Hypothalamus (tissue), 51 donors: ENCODE data around the gene ATN1.
A peak's percentile ranks its signal among the peaks of the same experiment; 100 is the strongest.

Experiments used
- DNase-seq, 51 donors: peaks; one replicate each; lab custom pipeline; 2025; lab: John Stamatoyannopoulos, UW

ATN1 gene

GRCh38 chr12:6923003-6923732 is 4.6 kb upstream of the ATN1 start:
- DNase-seq = no peak

DNA sequence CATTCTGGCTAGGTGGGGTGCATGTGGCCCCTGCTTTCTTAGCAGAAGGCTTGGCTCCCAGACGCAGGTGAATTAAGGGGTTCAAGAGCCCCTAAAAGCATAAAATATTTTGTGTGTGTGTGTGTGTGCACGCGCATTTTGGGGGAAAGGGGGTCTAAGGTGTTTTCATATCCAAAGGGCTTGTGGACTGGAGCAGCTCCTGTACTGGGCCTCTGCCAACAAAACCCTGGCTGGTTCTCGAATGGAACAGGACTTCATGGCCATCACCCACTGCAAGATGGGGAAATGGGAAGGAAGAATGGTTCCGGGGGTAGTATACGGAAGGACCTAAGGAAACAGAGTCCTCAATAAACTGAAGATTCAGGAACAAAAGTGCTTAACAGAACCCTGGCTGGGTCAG is 3.9 kb upstream of the ATN1 start:
- peak in 1 of 51 donors; percentile 46 for DNase-seq

- DNase-seq = peak in 1 of 51 donors; percentile 62
These were observed 2.6 kb upstream of the ATN1 start for GRCh38 chr12:6925239-6925539.

DNA sequence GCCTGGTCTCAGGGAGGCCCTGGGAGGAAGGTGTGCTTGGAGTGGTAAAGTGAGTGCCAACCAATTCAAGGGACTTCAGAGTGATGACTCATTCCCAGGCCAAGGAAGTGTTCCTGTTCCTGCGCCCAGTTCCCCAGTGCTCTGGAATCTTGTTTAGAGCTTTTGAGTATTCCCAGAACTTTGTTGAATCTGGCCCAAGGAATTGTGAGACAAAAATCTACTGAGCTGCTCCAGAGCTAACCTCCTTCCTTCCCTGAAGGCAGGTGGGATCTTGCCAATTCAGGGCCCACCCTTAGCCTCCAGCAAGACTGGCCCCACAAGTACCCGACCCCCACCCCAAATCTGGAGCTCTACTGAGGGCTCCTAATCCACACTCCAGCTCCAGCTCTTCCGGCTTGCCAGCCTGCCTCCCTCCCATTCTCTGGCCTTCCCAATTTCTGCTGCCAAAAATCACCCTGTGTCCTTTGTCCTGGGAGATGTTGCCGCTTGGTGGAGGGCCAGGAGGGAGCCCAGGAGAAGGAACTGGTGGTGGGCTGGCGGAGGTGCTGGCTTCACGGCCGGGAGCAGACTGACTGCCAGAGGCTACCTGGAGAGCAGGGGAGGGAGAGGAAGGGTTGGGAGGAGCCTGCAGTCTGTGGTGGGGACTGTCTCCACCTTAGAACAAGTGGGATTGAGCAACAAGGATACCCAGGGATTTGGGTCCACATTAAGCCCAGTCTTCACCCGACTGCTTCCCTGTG is 2.0 kb upstream of the ATN1 start:
- peak in 42 of 51 donors; percentile 26 to 84 (median 62) for DNase-seq

DNA sequence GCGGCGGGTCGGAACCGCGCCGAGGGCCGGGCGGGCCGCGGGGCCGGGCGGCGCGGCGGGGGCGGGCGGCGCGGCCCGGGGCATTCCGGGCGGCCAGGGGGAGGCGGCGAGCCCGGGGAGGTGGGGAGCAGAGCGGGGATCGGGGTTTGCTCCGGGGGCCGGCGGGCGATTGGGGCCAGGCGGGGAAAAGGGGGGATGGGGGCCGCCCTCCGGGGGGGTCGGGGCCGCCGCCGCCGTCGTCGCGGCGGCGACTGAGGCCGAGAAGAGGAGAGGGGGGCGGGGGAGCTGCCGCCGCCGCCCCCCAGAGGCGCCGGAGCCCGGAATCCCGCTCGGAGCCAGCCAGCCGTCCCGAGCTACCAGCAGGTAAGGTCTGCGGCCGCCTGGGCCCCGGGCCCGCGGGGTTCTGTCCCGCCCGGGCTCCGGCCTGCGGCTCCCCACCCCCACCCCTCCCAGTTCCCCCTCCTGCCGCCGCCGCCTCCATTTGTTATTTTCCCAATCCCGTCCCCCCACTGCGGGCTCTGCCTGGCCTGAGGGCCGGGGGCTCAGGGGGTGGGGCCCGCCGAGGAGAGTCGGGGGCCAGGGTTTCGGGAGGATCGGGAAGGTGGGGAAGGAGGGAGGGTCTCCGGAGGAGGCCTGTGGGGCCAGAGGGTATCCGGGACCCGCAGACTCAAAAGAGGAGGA is 403 bp downstream of the ATN1 start:
- peak in 15 of 51 donors; percentile 24 to 78 (median 41) for DNase-seq

GRCh38 chr12:6928703-6929407 is 1.1 kb downstream of the ATN1 start:
- peak in 3 of 51 donors; percentile 37 to 59 (median 41) for DNase-seq

GRCh38 chr12:6929466-6930452 is 2.0 kb downstream of the ATN1 start:
- no peak for DNase-seq

GRCh38 chr12:6932766-6933165 is 5.0 kb downstream of the ATN1 start:
- DNase-seq = no peak

DNA sequence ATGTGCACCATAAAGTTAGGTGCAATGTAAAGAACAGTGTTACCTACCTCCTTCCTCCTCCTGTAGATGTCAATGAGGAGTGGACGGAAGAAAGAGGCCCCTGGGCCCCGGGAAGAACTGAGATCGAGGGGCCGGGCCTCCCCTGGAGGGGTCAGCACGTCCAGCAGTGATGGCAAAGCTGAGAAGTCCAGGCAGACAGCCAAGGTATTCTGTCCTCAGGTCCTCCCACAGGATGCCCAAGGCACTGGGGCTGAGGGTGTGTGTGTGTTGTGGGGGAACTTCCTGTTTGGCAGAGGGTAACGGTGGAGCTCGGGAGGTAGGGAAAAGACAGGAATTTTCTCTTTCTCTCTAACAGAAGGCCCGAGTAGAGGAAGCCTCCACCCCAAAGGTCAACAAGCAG is 6.4 kb downstream of the ATN1 start:
- peak in 1 of 51 donors; percentile 16 for DNase-seq

GRCh38 chr12:6935371-6936193 is 7.8 kb downstream of the ATN1 start:
- no peak for DNase-seq

DNA sequence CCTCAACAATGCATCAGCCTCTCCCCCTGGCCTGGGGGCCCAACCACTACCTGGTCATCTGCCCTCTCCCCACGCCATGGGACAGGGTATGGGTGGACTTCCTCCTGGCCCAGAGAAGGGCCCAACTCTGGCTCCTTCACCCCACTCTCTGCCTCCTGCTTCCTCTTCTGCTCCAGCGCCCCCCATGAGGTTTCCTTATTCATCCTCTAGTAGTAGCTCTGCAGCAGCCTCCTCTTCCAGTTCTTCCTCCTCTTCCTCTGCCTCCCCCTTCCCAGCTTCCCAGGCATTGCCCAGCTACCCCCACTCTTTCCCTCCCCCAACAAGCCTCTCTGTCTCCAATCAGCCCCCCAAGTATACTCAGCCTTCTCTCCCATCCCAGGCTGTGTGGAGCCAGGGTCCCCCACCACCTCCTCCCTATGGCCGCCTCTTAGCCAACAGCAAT is 8.5 kb downstream of the ATN1 start:
- no peak for DNase-seq

- DNase-seq = peak in 5 of 51 donors; percentile 16 to 70 (median 30)
These were observed 9.1 kb downstream of the ATN1 start for GRCh38 chr12:6936636-6937480.

DNA sequence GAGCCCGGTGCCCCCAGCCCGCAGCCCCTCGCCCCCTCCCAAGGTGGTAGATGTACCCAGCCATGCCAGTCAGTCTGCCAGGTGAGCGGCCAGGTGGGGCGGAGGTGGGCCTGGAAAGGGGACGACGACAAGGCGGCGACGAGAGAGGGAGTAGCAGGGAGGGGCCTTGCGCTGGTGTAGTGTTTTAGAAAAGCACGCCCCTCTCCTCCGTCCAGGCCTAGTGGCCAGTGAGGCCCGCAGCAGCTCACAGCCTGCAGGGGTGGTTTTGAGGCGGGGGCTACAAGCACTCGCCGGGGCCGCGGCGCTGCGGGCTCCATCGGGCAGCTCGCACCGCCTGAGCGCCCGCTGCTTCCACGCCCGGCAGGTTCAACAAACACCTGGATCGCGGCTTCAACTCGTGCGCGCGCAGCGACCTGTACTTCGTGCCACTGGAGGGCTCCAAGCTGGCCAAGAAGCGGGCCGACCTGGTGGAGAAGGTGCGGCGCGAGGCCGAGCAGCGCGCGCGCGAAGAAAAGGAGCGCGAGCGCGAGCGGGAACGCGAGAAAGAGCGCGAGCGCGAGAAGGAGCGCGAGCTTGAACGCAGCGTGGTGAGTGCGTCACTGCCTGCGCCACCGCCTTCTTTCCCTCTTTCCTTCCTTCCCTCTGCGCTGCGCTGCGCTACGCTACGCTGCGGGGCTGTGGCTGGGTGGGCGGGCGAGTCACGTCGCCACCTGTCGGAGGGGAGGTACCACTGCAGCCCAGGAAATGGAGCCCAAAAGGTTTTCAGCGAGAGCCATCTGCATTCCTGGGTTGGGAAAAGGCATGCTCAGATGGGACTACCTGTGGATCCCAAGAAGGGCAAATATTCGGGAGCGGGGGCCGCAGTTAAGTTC is 10.0 kb downstream of the ATN1 start:
- DNase-seq = peak in 50 of 51 donors; percentile 35 to 93 (median 86)

DNA sequence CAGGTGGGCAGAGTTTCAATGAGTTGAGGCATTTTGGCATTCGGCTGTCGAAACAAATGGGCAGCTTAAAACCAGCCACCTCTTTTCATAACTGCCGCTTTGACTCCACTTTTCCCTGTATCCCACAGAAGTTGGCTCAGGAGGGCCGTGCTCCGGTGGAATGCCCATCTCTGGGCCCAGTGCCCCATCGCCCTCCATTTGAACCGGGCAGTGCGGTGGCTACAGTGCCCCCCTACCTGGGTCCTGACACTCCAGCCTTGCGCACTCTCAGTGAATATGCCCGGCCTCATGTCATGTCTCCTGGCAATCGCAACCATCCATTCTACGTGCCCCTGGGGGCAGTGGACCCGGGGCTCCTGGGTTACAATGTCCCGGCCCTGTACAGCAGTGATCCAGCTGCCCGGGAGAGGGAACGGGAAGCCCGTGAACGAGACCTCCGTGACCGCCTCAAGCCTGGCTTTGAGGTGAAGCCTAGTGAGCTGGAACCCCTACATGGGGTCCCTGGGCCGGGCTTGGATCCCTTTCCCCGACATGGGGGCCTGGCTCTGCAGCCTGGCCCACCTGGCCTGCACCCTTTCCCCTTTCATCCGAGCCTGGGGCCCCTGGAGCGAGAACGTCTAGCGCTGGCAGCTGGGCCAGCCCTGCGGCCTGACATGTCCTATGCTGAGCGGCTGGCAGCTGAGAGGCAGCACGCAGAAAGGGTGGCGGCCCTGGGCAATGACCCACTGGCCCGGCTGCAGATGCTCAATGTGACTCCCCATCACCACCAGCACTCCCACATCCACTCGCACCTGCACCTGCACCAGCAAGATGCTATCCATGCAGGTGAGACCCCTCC is 10.8 kb downstream of the ATN1 start:
- DNase-seq = no peak

DNA sequence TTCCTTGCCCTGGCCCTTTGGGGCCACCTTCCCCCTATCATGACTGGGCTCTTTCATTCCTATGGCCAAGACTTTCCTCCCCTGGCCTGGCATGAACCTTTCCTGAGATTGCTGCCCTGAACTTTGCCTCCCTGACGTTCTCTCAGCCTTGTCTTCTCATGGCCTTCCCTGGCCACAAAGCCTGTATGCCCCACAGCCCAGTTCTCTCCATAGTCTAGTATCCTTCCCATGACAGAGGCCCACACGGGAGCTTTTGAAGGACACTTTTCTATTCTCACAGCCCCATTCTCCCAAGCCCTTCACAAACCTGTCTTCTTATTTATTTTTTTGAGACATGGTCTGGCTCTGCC is 11.4 kb downstream of the ATN1 start:
- DNase-seq = no peak

GRCh38 chr12:6941267-6941666 is 13.5 kb downstream of the ATN1 start:
- DNase-seq = peak in 1 of 51 donors; percentile 29
